ENCODE data around the gene CDC37L1.

The CDC37L1 gene

DNA sequence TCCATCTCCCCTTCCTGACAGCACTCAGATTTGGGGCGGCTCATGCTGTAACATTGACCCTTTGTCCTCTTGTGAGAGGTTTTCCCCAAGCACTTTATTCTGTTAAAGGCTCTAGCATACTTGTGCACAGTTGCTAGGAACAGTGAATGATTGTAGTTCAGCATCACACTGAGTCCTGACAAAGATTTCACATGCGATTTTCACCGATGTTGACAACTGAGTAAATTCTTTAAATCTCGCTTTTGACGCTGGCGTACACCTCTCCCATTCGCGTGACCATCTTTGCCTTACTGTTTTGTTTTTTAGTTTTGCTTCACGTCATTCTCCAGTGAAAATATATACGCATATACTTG, 780 bp downstream of the CDC37L1 start:
- peak; percentile 16 for DNase-seq (ENCODE audit: low read depth)

GRCh38 chr9:4680750-4681149, 1.4 kb downstream of the CDC37L1 start:
- peak overlapping the region; percentile 93 for H3K4me3 ChIP-seq (ENCODE audit: low read depth, low read length)
- TF ChIP-seq CTCF (IDR thresholded peaks at IDR 0.05; ENCODE audit: insufficient read depth, low read depth, low read length, missing control alignments): no peak
- no peak for DNase-seq (ENCODE audit: low read depth)

More for the DNA sequence above, 780 bp downstream of the CDC37L1 start:
- H3K4me3 ChIP-seq (ENCODE audit: low read depth, low read length): peak overlapping the region; percentile 93
- TF ChIP-seq CTCF (IDR thresholded peaks at IDR 0.05; ENCODE audit: insufficient read depth, low read depth, low read length, missing control alignments): no peak

- no peak for TF ChIP-seq CTCF (IDR thresholded peaks at IDR 0.05; ENCODE audit: insufficient read depth, low read depth, low read length, missing control alignments)
- H3K4me3 ChIP-seq (ENCODE audit: low read depth, low read length): no peak overlapping the region
- no peak for DNase-seq (ENCODE audit: low read depth)
Measured at GRCh38 chr9:4684820-4685219, 5.5 kb downstream of the CDC37L1 start.

GRCh38 chr9:4686112-4686511, 6.7 kb downstream of the CDC37L1 start:
- no peak for DNase-seq (ENCODE audit: low read depth)
- TF ChIP-seq CTCF (IDR thresholded peaks at IDR 0.05; ENCODE audit: insufficient read depth, low read depth, low read length, missing control alignments): no peak
- H3K4me3 ChIP-seq (ENCODE audit: low read depth, low read length): no peak overlapping the region

GRCh38 chr9:4686584-4686983, 7.2 kb downstream of the CDC37L1 start:
- TF ChIP-seq CTCF (IDR thresholded peaks at IDR 0.05; ENCODE audit: insufficient read depth, low read depth, low read length, missing control alignments): no peak
- H3K4me3 ChIP-seq (ENCODE audit: low read depth, low read length): no peak overlapping the region
- no peak for DNase-seq (ENCODE audit: low read depth)

- DNase-seq (ENCODE audit: low read depth): no peak
- no peak for TF ChIP-seq CTCF (IDR thresholded peaks at IDR 0.05; ENCODE audit: insufficient read depth, low read depth, low read length, missing control alignments)
- H3K4me3 ChIP-seq (ENCODE audit: low read depth, low read length): no peak overlapping the region
Measured at GRCh38 chr9:4689021-4689420, 9.7 kb downstream of the CDC37L1 start.

- DNase-seq (ENCODE audit: low read depth): peak; percentile 65
- TF ChIP-seq CTCF (IDR thresholded peaks at IDR 0.05; ENCODE audit: insufficient read depth, low read depth, low read length, missing control alignments): no peak
- H3K4me3 ChIP-seq (ENCODE audit: low read depth, low read length): no peak overlapping the region
Measured at GRCh38 chr9:4689687-4690104, 10.3 kb downstream of the CDC37L1 start.
